Measurements from ENCODE around the gene ALPK1. TPM values are rescaled to one million over a fixed set of nuclear protein-coding genes. Genes with fewer than 3 reads are reported as not detected.

ALPK1 gene
- 1 to 10 TPM; 2.6 to 4.0 (median 3.6) TPM for total RNA-seq

DNA sequence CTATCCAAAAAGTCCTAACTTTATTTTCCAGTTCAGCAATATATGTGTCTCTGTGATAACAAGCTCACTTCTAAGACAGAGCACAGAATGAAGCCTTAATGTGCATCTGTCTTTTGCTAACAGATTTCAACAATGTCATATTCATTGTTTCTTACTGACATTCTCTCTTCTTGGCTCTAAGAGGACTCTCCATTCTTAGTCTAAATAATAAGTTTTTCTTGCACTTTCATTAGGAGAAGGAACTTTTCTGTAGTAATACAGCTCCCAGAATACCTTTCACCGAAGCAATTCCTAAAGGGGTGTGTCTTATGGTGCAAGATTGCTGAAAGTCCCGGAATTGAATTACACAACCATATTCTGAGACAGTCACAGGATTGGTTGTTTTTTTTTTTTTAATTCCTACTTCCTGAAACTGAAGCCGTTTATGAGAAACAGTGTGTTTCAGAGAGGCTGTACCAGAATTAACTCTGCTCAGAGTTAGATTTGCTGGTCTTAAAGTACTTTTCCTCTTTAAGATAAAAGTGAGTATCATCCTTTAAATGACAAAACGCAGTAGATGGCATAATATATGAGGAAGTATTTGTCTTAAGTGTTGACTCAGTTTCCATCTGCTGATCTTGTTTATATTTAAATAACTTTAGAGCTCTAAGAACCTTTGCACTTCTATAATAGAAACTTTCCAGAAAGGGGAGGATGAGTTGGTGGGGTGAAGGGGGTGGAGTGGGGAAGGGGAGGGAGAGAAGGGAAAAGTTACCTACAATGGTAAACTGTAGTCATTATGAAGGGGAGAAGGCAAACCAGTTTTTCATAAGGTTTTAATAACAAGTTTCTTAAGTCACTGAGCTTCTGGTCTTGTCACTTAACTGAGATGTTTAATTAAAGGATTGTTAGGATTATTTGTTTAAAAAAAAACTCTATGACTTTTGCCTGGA lies at the start of gene ALPK1:
Gene ALPK1, plus strand, starts transcription at position 421 of the 932 bp plus-strand sequence.
- Mint-ChIP-seq H3K27me3 (ENCODE audit: low read depth) (no peaks in the 10 kb centered on the region), H3K4me1 (ENCODE audit: low read depth) (peaks cover 28% of the 10 kb centered on the region), H3K4me3 (peak within 1 kb of the TSS; percentile 79), H3K9me3 (no peaks in the 10 kb centered on the region), H3K36me3 (ENCODE audit: insufficient read depth) (no peaks in the 10 kb centered on the region)
- DNase-seq, result no peak
- peak; percentile 81 to 85 for ATAC-seq

DNA sequence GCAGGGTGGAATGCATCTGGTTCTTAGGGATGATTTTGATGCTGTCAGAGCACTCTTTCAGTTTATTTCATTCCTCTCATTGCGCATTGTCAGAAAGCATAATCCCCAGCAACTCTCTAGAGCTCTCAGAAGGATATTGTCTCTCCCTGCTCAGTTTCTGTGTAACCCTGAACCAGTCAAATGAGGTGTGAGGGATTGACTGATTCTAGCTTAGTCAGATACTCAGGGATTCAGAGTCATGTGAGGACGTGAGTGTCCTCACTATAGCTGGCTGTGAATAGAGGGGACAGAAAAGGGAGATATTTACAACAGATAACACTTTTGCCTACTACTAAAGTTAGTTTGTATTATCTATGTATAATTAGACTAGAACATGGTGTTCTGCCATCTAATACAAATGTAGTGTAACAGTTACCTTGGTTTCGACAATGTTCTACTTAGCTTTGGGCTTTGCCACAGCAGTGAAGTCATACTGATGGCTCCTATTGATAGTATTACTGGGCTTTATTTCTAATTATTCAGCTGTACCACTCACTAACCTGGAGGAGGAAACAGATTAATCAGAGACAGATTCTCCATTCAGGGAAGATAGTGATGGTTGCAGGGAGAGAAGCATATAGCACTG lies 46.0 kb upstream of the ALPK1 start:
- DNase-seq, result no peak
- Mint-ChIP-seq H3K4me1 (ENCODE audit: low read depth) (peaks cover 2% of the 10 kb centered on the region), H3K4me3 (no peak overlapping the region), H3K9me3 (no peaks in the 10 kb centered on the region), H3K27me3 (ENCODE audit: low read depth) (no peaks in the 10 kb centered on the region), H3K36me3 (ENCODE audit: insufficient read depth) (peaks cover 5% of the 10 kb centered on the region)
- no peak for ATAC-seq

DNA sequence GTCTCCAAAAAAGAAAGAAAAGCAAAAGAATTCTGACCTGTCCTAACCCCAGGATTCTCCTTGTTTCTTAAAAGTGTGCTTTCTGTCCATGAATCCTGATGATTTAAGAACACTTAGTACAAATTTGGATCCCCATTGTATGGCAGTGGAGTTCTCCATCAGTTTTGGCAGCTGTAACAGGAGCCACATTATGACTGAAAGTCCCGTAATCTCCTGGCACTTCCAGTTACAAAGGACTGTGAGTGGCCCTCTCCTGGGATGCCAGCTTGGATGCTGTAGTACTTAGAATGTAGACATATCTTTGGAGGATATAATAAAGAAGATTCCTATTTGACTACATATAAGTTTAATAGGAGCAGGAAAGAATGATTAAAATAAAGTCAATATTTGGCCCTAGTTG lies 44.9 kb upstream of the ALPK1 start:
- no peaks in the 10 kb centered on the region for H3K27me3 Mint-ChIP-seq (ENCODE audit: low read depth)
- peaks cover 2% of the 10 kb centered on the region for H3K4me1 Mint-ChIP-seq (ENCODE audit: low read depth)
- no peaks in the 10 kb centered on the region for H3K9me3 Mint-ChIP-seq
- ATAC-seq (no peak), DNase-seq (no peak)
- H3K36me3 Mint-ChIP-seq (ENCODE audit: insufficient read depth), result peaks cover 6% of the 10 kb centered on the region
- H3K4me3 Mint-ChIP-seq, result no peak overlapping the region

DNA sequence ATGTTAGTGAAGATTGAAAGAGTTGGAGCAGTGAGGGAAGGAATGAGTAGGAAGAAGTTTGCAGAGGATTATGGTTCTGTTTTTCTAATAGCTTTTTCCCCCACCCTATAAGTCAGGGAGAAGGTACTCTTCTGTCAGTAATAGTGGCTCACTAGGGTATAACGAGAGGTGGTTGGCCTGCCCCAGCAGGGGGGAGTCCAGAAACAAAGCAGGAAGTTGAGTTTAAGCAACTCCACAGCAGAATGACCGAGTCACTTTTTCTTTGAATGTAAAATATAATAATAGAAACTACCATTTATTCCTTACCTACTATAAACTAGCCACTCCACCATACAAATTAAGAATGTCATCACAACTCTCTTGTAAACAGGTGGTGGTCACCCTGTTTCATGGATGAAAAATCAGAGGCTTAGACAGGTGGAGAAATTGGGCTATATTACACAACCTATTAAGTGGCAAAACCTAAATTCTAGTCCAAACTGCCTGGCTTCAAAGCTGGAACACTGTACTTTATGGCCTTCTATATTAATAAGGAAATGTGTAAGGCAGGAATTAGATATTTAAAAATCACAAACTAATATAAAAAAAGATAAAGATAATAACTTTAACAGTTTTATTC lies 43.7 kb upstream of the ALPK1 start:
- no peak for ATAC-seq
- Mint-ChIP-seq H3K36me3 (ENCODE audit: insufficient read depth) (peaks cover 6% of the 10 kb centered on the region), H3K4me3 (no peak overlapping the region), H3K9me3 (no peaks in the 10 kb centered on the region), H3K4me1 (ENCODE audit: low read depth) (peaks cover 2% of the 10 kb centered on the region), H3K27me3 (ENCODE audit: low read depth) (no peaks in the 10 kb centered on the region)
- no peak for DNase-seq

DNA sequence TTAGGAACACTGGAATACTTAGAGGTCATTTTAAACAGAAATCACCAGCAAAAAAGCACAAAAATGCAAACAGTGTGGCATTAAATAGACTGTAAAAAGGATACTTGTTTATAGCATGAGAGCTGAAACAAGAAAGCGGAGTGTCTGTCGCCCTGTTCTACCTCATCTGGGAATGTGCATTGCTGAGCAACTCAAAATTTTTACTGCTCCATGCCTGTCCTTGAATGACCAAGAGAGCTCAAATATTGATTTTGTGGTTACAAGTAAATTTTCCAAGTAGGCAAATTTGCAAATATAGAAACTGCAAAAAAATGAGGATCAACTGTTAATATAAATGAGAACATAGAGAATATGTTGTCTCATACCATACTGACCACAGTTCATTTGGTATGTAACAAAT lies 40.1 kb upstream of the ALPK1 start:
- Mint-ChIP-seq H3K36me3 (ENCODE audit: insufficient read depth) (peaks cover 10% of the 10 kb centered on the region), H3K4me3 (no peak overlapping the region), H3K27me3 (ENCODE audit: low read depth) (no peaks in the 10 kb centered on the region), H3K4me1 (ENCODE audit: low read depth) (peaks cover 2% of the 10 kb centered on the region), H3K9me3 (no peaks in the 10 kb centered on the region)
- ATAC-seq (no peak), DNase-seq (no peak)

DNA sequence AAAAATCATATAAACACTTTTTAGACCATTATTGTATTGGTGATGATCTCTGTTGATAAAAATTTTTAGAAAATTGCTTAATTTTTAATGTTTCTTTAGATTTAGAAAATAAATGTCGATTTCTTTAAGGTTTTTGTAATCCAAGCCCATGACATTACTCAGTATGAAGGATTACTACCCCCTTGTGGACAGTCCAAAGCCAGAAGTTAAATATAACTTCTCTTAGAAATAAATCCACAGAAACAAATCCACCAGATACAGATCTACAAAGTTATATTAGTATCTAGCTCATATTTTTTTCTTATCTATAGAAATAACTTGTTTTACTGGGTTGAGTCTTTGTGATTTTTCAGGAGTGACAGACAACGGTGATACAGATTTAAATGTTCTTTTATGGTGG lies 30.3 kb upstream of the ALPK1 start:
- DNase-seq (no peak), ATAC-seq (no peak)
- H3K4me3 Mint-ChIP-seq, result no peak overlapping the region
- peaks cover 19% of the 10 kb centered on the region for H3K36me3 Mint-ChIP-seq (ENCODE audit: insufficient read depth)
- H3K9me3 Mint-ChIP-seq, result no peaks in the 10 kb centered on the region
- H3K4me1 Mint-ChIP-seq (ENCODE audit: low read depth), result peaks cover 23% of the 10 kb centered on the region
- no peaks in the 10 kb centered on the region for H3K27me3 Mint-ChIP-seq (ENCODE audit: low read depth)

DNA sequence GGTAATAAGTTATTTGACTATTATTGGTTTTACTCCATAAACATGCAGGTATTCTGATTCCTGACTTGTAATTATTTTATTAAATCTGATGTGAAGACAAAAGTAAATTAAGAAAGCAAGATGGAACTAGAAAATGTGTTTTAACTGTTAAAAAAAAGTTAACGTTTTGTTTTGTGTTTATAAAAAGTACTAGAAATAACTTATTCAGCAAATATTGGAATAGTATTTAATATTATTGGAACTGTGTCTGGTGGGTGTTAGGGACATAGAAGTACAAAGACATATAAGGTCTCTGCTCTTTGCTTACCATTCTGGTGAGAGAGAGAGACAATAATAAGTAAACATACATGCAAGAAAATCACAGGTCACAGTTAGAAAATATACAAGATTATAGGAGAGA lies 27.1 kb upstream of the ALPK1 start:
- Mint-ChIP-seq H3K36me3 (ENCODE audit: insufficient read depth) (peaks cover 12% of the 10 kb centered on the region), H3K4me1 (ENCODE audit: low read depth) (peaks cover 43% of the 10 kb centered on the region)

DNA sequence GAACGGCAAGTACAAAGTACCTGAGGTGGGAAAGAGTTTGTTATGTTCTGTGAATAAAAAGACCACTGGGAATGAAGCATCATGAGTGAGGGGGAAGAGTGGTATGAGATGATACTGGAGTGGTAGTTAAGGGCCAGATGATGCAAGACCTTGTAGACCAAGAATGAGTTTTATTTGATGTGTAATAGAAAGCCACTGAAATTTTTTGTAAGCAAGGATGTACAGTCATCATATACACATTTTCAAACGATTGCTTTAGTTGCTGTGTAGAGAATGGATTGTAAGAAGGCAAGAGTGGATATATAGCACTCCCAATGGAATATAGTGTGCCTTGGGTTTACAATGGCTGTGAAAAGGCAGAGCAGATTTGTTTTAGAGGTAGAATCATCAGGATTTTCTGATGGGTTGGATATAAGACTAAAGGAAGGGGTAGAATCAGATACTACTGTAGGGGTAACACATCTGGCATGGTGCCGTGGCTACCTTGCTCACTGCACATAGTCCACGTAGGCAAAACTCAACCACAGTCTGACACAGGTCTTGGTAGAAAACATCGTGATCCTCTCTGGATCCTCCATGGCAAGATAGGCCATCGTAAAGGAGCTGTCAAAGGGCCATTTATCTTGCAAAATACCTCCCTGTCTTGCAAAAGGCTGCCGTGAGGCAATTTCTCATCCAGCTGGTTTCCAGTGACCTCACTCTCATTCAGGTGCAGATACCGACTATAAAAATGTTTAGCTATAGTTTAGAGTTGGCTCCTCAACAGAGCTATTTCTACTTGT lies 26.3 kb upstream of the ALPK1 start:
- Mint-ChIP-seq H3K4me1 (ENCODE audit: low read depth) (peaks cover 45% of the 10 kb centered on the region), H3K4me3 (no peak overlapping the region), H3K27me3 (ENCODE audit: low read depth) (no peaks in the 10 kb centered on the region)

More for the DNA sequence above, 27.1 kb upstream of the ALPK1 start:
- ATAC-seq, result no peak
- Mint-ChIP-seq H3K4me3 (no peak overlapping the region), H3K27me3 (ENCODE audit: low read depth) (no peaks in the 10 kb centered on the region), H3K9me3 (no peaks in the 10 kb centered on the region)
- no peak for DNase-seq

DNA sequence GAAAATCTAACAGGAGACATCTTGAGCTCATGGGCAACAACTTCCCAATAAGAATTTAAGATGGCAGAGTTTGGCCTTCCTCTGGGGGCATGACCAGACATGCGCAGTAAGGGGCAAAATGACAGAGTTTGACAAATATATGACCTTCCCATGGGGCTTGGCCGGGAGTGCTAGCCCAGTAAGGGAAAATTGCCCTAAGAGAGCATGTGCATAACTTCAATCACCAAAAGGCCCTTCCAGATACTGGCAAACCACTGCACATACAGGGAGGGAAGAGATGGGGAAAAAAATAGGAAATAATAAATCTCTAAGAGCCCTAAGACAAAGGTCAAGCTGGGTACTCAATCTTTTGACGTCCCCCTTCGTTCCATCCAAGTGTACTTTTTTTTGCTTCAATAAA lies 24.9 kb upstream of the ALPK1 start:
- H3K4me1 Mint-ChIP-seq (ENCODE audit: low read depth), result peaks cover 49% of the 10 kb centered on the region
- no peak for DNase-seq
- no peak overlapping the region for H3K4me3 Mint-ChIP-seq
- no peaks in the 10 kb centered on the region for H3K9me3 Mint-ChIP-seq
- ATAC-seq, result no peak
- H3K27me3 Mint-ChIP-seq (ENCODE audit: low read depth), result no peaks in the 10 kb centered on the region
- peaks cover 23% of the 10 kb centered on the region for H3K36me3 Mint-ChIP-seq (ENCODE audit: insufficient read depth)

More for the DNA sequence above, 26.3 kb upstream of the ALPK1 start:
- ATAC-seq (peak; percentile 24 to 45), DNase-seq (no peak)
- no peaks in the 10 kb centered on the region for H3K9me3 Mint-ChIP-seq
- H3K36me3 Mint-ChIP-seq (ENCODE audit: insufficient read depth), result peaks cover 15% of the 10 kb centered on the region

DNA sequence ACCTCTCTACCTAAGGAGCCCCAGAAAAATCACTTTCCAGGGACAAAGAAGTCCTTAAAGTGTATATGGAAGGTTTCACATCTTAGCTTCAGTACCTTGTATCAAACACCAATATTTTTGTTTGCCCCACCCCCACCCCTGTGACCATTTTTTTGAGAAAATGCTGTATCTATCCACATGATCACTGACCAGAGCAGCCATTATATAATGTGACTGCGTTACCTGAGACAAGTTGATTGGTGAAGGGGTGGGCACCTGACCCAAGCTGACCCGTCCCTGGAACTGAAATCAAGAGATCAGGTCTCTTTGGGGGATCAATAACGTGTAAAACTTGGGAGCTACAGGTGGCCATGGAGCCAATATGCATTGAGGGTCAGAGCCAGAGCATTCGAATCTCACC lies 22.2 kb upstream of the ALPK1 start:
- H3K4me3 Mint-ChIP-seq, result no peak overlapping the region
- H3K4me1 Mint-ChIP-seq (ENCODE audit: low read depth), result peaks cover 69% of the 10 kb centered on the region
- H3K36me3 Mint-ChIP-seq (ENCODE audit: insufficient read depth), result peaks cover 25% of the 10 kb centered on the region
- no peak for DNase-seq
- ATAC-seq, result no peak
- no peaks in the 10 kb centered on the region for H3K9me3 Mint-ChIP-seq
- no peaks in the 10 kb centered on the region for H3K27me3 Mint-ChIP-seq (ENCODE audit: low read depth)

DNA sequence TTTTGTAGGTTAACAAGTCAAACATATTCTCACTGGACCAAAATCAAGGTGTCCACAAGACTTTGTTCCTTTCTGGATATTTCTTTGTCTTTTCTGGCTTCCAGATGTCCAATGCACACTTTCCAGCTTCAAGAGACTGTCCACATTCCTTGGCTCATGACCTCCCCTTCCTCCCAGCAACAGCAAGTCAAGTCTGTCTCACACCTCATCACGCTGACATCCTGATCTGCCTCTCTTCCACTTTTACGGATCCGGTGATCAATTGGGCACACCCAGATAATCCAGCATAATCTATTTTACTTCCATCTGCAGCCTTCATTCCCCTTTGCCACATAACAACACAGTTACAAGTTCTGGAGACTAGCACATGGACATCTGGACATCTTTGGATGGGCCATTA lies 21.1 kb upstream of the ALPK1 start:
- Mint-ChIP-seq H3K36me3 (ENCODE audit: insufficient read depth) (peaks cover 25% of the 10 kb centered on the region), H3K4me1 (ENCODE audit: low read depth) (peaks cover 69% of the 10 kb centered on the region)

DNA sequence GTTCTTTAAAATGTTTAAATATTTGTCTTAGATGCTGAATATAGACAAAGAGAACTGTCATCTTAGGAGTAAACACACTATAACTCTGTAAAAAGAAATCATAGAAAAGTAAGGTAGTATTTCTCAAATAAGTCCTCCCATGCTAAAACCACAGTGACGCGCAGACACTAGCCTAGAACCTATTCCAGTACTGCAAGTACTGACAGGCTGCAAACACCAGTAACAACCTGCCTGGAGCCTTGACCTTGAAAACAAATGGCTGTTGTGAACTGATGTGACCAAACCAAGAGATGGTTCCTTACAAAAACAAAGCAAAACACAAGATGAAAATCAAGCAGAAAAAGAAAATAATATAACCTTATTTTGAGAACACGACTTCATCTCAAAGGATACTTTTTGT lies 19.9 kb upstream of the ALPK1 start:
- Mint-ChIP-seq H3K27me3 (ENCODE audit: low read depth) (no peaks in the 10 kb centered on the region), H3K36me3 (ENCODE audit: insufficient read depth) (peaks cover 33% of the 10 kb centered on the region), H3K4me1 (ENCODE audit: low read depth) (peaks cover 70% of the 10 kb centered on the region), H3K9me3 (no peaks in the 10 kb centered on the region), H3K4me3 (no peak overlapping the region)
- no peak for DNase-seq
- no peak for ATAC-seq

More for the DNA sequence above, 21.1 kb upstream of the ALPK1 start:
- H3K9me3 Mint-ChIP-seq, result no peaks in the 10 kb centered on the region
- H3K27me3 Mint-ChIP-seq (ENCODE audit: low read depth), result no peaks in the 10 kb centered on the region
- H3K4me3 Mint-ChIP-seq, result no peak overlapping the region
- DNase-seq (no peak), ATAC-seq (no peak)

DNA sequence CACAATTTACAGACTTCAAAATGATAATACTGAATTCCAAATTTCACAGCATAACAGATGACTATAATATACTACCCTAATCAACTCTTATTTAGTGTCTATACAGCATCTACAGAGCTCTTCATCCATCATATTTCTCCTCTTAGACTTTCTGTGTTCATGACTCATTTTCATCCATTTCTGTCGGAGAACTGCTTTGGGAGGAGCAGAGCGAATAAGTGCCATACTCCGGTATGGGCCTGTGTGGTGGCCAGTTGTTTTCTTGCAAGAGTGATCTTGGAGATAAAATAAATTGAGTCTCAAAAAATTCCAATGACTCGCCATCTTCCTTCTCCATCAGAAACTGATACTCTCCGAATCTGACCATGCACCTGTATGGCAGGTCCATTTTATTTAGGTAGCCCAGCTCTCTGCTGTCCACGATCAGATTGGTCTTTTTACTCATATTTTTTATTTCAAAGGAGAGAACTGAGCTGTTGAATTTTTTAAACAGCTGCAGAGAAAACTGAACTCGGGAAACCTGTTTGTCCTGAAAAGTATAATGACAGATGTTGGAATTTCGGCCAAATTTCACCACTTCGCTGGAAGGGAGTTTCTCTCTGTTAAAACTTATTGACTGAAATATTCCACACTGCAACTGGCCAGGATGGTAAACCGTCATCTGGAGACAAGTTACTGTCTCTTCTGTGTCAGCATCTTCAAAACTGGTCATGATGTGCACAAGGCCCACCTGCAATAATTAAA lies 19.3 kb upstream of the ALPK1 start:
- ATAC-seq (no peak), DNase-seq (no peak)
- Mint-ChIP-seq H3K9me3 (no peaks in the 10 kb centered on the region), H3K36me3 (ENCODE audit: insufficient read depth) (peaks cover 35% of the 10 kb centered on the region), H3K4me1 (ENCODE audit: low read depth) (peaks cover 70% of the 10 kb centered on the region), H3K27me3 (ENCODE audit: low read depth) (no peaks in the 10 kb centered on the region), H3K4me3 (no peak overlapping the region)
